ENCODE measurements around the gene PRDM9.
A peak's percentile ranks its signal among the peaks of the same experiment; 100 is the strongest.
"Not testable (repeated sequence)": the region's sequence is repeated elsewhere in the genome, so short reads cannot be mapped to it uniquely, and the experiment has no call there.

Gene PRDM9

GRCh38 chr5:23507278-23507685 lies at the start of gene PRDM9:
Gene PRDM9 (plus strand): TSS chr5:23507609. CDS start chr5:23509034, 1,425 bp downstream.
- peak; percentile 87 for DNase-seq

GRCh38 chr5:23457780-23458179 lies 49.6 kb upstream of the PRDM9 start:
- DNase-seq: no peak

GRCh38 chr5:23459214-23459613 lies 48.2 kb upstream of the PRDM9 start:
- no peak for DNase-seq

GRCh38 chr5:23461576-23461975 lies 45.8 kb upstream of the PRDM9 start:
- no peak for DNase-seq

- DNase-seq: no peak
These were observed 41.0 kb upstream of the PRDM9 start for GRCh38 chr5:23466401-23466912.

- DNase-seq: no peak
These were observed 38.8 kb upstream of the PRDM9 start for GRCh38 chr5:23468658-23469057.

- DNase-seq: no peak
These were observed 33.5 kb upstream of the PRDM9 start for GRCh38 chr5:23473915-23474314.

- DNase-seq: no peak
These were observed 33.1 kb upstream of the PRDM9 start for GRCh38 chr5:23474315-23474714.

GRCh38 chr5:23476580-23476979 lies 30.8 kb upstream of the PRDM9 start:
- no peak for DNase-seq

- DNase-seq: no peak
These were observed 24.8 kb upstream of the PRDM9 start for GRCh38 chr5:23482642-23483041.

GRCh38 chr5:23483090-23483489 lies 24.3 kb upstream of the PRDM9 start:
- DNase-seq: no peak

- DNase-seq: no peak
These were observed 23.3 kb upstream of the PRDM9 start for GRCh38 chr5:23484096-23484495.

- DNase-seq: peak; percentile 21
These were observed 21.2 kb upstream of the PRDM9 start for GRCh38 chr5:23486227-23486626.

GRCh38 chr5:23490993-23491392 lies 16.4 kb upstream of the PRDM9 start:
- DNase-seq: no peak

GRCh38 chr5:23494558-23494957 lies 12.9 kb upstream of the PRDM9 start:
- DNase-seq: no peak

GRCh38 chr5:23496576-23496975 lies 10.8 kb upstream of the PRDM9 start:
- DNase-seq: no peak

GRCh38 chr5:23506329-23507236 lies 826 bp upstream of the PRDM9 start:
- peak; percentile 84 for DNase-seq

GRCh38 chr5:23510434-23510833 lies 3.0 kb downstream of the PRDM9 start:
- DNase-seq: not testable (repeated sequence)

- DNase-seq: no peak
These were observed 15.1 kb downstream of the PRDM9 start for GRCh38 chr5:23522553-23522952.

- no peak for DNase-seq
These were observed 15.6 kb downstream of the PRDM9 start for GRCh38 chr5:23523031-23523430.

GRCh38 chr5:23523998-23524397 lies 16.6 kb downstream of the PRDM9 start:
- no peak for DNase-seq

GRCh38 chr5:23525751-23526150 lies 18.3 kb downstream of the PRDM9 start:
- DNase-seq: no peak

GRCh38 chr5:23526616-23527015 lies 19.2 kb downstream of the PRDM9 start:
- not testable (repeated sequence) for DNase-seq

GRCh38 chr5:23527216-23527920 lies 20.0 kb downstream of the PRDM9 start:
- not testable (repeated sequence) for DNase-seq
